ENCODE measurements around the gene MSANTD1.

MSANTD1 gene

DNA sequence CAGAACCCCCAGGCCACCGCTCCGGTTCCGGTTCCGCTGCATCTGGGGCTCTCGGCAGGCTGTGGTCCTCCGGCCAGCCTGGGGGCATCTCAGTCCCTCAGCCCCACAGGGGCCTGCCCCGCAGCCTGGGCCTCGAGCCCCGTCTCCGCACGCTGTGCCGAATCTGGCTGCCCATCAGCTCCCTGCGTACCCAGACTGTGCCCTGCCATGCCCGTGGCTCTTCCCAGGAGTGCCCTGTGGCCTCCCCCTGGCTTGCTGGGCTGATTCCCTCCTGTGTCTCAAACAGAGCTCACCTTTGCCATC is 830 bp upstream of the MSANTD1 start:
- DNase-seq (ENCODE audit: low read depth) = no peak

DNA sequence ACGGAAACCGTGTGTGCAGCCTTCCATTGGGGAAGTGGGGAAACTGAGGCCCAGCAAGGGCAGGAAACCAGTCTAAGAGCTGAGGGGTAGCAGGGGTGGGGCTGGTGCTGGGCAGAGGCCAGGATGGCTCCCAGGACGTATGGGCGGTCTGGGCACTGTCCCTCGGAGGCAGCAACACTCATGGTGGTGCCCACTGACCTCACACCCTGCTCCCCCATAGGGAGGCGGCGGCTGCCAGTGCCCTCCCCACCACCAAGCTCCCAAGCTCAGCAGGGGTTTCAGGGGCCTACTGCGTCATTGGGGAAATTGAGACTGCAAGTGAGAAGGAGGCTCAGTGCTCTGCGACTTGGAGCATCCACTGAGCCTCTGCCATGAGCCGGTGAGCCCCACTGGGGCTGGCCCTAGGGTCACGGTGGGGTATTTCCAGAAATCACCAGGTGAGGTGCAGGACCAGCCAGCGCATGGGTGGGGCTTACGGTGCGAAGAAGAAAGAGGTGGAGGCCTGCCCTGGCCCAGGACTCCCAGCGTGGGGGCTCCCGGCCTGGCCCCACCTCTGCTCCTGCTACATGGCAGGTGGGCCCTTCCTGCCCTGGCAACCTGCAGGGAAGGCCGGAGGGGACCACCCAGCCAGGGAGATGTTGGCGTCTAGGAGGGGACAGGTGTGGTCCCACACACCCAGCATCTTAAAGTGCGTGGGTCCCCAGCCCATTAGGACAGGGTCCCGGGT is 915 bp downstream of the MSANTD1 start:
- no peak for DNase-seq (ENCODE audit: low read depth)

DNA sequence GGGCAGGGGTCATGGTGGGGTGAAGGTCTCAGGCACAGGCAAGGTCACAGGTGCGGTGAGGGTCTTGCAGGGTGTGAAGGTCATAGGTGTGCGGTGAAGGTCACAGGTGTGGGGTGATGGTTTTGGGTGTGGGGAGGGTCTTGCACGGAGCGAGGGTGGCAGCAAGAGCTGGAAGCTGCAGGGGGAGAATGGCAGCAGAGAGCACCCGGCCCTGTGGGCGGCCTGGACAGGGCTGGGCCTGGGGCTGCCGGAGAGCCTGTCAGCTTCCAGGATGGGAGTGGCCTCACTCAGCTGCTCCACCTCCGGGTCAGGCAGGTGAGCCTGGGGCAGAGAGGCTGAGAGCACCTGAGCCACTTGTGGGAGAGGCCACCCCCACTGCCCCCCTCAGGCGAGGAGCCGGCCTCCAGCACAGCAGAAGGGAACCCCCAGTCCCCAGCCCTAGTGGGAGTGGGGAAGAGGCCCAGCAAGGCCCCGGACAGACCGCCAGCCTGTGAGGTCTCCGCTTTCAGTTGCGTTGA is 1.5 kb downstream of the MSANTD1 start:
- DNase-seq (ENCODE audit: low read depth) = no peak

DNA sequence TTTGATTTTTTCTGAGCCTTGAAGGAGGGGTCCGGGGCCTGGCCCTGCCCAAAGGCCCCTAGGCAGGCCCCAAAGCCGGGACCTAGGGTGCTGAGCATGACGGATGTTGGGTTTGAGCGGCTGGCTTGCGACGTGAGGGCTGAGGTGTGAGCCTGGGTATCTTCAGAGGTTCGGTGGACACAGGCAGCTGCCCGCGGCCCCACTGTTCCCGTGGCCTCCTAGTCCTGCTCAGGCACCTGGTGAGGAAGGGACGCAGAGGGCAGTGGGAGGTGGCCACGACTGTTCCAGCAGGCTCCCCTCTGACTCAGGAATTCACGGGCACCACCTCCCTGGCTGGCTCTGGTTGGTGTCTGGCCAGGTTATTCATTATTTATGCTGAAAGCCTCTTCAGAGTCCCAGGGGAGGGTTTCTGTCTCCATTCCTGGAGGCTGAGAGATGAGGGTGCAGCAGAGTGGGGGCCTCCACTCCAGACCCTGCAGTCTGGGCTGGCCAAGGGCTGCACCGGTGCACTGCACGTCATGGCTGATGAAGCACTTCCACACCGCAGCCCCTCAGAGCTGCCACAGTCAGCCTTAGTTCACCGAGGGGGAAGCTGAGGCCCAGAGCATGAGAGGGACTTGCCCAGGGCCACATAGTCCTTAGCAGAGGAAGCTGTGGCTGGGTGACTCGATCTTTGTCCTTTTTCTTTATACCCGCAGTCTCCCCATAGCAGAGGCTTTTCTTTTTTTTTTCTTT is 2.2 kb downstream of the MSANTD1 start:
- no peak for DNase-seq (ENCODE audit: low read depth)

DNA sequence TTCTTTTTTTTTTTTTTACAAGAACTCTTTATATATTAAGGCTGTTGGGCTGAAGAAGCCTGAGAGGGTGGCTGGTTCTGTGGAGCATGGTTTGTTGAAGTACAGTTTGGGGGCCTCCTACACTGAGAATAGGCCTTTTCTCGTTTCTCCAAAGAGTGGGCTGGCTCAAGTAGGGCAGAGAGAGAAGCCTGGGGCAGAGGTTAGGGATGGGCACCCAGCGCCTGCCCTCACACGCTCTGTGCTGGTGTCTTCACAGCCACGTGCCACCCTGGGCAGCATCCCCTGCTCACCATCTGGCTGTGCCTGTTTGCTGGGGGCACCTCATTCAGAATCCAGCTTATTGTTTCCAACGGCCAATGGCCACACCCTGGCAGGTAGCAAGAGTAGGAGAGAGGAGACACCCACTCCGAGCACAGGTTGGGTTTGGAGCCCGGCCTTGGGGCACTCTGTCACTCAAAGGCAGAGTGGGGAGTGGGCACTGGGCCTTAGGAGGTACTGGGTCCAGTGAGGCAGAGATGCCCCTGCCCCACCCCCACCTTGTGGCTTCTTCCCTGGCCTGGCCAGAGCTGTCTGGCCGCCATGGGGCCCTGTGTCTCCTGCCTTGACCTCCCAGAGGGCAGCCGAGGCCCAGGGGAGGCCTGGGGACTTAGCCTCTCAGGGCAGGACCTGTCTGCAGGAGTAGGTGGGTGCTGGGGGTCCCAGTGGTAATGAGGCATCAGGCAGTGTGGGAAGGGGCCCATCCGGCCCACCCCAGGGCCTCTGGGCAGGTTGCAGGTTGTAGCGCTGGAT is 2.9 kb downstream of the MSANTD1 start:
- no peak for DNase-seq (ENCODE audit: low read depth)

DNA sequence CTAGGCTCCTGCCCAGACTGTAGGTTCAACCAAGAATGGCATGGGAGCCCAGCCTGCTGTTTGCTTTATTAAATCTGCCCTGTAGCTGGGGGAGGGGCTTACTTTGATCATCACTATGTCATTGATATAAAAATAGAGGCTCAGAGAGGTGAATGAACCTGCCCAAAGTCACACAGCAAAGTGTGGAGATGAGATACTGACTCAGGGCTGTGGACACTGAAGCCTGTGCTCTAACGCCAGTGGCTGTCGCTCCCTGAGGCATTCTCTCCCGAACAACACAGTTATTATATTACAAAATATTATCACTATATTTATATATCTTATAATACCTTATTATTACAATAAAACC is 3.5 kb downstream of the MSANTD1 start:
- DNase-seq (ENCODE audit: low read depth) = no peak

DNA sequence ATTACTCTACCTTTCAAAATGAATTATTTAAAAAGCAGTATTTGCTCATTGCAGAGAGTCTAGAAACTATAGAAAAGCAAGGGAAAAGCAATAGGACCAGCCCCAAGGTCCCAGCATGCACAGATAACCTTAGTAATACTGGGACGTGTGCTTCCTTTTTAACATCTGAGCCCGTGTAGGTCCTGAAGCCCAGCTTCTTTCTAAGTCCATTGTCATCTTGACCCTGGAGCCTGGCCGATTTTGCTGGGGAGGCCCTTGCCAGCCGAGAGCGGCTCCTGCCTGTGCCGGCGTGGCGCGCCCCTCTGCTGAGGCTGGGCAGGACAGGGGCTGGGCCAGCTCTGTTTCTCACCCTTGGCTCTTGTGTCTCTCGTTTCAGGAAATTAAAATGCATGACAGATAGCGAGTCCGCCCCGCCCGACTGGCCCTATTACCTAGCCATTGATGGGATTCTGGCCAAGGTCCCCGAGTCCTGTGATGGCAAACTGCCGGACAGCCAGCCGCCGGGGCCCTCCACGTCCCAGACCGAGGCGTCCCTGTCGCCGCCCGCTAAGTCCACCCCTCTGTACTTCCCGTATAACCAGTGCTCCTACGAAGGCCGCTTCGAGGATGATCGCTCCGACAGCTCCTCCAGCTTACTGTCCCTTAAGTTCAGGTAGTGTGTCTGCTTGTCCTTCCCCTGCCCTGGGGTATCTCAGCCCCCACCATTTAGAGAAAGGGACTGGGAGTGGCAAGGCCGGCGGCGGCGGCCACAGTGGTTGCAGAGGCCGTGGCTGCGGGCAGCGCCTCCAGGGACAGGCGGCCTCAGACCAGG is 4.1 kb downstream of the MSANTD1 start:
- no peak for DNase-seq (ENCODE audit: low read depth)

DNA sequence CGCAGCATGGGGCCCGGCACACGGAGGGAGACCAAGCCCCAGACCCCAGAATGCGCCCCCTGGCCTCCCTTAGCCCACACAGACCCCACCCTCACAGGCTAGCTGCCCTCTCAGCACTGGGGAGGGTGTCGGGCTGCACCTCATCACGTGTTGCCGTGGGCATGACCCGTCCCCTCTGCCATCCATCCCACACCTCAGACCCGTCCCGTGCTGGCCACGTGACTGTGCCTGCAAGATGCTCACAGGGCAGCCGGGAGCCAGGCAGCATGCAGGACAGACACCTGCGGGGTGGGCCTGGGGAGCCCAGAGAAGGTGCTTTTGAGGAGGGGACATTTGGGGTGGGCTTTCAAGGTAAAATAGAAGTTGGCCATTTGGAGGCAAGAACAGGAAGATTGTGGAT is 4.8 kb downstream of the MSANTD1 start:
- DNase-seq (ENCODE audit: low read depth) = no peak

DNA sequence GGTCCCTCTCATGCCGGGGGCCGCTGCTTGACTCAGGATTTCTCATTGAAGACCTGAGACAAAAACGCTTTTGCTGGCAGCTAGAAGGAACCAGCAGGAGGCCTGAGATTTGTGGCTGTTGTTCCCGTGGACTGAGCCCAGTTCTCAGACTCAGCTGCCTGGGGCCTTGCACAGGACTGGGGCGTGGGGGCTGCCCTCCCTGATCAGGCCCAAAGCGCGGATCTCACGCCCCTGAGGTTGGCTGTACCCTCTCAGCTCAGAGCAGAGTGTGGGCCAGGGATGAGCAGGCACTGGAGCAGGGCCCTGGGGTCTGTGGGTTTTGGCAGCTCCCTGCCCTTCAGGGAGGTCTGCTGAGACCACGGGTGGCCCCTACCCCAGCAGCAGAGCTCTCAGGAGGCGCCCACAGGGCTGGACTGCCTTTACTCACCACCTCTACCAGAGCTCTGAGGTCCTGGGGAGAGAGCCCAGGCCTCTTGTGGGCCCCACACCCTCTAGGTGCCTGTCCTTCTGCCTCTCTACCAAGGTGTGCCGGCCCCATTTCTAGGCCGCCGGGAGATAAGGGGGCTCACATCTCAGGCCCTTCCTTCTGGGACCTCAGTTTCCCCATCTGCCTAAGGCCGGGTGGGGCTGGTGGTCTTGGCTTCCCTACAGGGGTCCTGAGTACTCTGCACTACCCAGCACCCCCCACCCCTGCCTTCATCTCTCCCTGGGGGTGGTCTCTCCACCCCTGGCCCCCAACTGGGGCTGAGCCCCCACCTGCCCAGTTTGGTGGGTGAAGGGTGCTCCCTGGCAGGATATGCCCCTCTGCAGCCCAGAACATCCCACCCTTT is 5.6 kb downstream of the MSANTD1 start:
- DNase-seq (ENCODE audit: low read depth) = no peak

DNA sequence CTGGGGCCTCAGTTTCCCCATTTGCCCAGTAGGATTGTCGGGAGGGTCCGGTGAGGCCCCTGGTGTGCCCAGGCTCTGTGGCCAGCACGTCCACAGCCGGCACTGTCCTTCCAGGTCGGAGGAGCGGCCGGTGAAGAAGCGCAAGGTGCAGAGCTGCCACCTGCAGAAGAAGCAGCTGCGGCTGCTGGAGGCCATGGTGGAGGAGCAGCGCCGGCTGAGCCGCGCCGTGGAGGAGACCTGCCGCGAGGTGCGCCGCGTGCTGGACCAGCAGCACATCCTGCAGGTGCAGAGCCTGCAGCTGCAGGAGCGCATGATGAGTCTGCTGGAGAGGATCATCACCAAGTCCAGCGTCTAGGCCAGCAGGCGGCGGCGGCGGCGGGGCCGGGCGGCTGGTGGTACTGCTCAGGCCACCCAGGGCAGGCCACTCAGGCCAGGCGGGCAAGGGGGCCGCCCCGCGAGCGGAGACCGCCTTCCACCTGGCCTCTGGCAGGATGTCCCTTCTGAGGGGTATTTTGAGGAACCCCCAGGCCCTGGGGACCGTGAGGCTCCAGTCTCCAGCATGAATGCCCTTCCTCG is 6.7 kb downstream of the MSANTD1 start:
- DNase-seq (ENCODE audit: low read depth) = no peak

DNA sequence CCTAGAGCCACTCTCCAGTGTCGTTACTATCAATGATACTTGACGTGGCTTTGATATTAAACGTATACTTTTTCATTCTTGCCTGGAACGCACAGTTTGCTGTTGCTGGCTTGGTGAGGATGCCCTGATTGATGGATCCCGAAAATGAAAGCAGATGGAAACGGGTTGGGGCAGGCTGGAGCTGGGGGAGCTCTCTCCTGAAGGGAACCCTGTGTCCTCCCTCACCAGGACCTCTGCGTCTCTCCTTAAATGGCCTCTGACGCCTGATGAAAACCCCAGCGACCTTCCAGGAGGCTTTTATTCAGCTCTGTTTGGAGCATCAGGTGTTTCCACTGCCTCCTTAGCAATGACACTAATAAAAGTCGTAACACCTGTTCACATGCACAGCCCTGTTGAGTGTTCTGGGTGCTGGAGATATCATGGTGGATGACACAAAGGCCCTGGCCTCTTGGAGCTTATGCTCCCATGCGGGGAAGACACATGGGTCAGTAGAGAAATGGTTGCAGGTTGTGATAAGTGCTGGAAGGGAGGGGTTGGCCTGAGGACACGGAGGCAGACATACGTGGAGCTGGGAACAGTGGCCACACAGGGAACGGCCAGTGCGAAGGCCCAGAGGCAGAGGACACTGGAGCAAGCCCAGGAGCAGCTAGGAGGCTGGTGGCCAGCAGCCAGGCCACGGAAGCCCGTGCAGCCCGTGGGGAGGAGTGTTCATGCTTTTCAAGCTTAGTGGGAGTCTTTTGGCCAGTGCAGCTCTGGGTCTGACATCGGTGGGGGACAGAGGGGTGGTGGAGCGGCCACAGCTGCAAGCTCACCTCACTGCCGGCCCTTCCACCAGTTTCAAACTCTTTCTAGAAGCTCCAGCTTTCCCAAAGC is 7.5 kb downstream of the MSANTD1 start:
- DNase-seq (ENCODE audit: low read depth) = no peak

DNA sequence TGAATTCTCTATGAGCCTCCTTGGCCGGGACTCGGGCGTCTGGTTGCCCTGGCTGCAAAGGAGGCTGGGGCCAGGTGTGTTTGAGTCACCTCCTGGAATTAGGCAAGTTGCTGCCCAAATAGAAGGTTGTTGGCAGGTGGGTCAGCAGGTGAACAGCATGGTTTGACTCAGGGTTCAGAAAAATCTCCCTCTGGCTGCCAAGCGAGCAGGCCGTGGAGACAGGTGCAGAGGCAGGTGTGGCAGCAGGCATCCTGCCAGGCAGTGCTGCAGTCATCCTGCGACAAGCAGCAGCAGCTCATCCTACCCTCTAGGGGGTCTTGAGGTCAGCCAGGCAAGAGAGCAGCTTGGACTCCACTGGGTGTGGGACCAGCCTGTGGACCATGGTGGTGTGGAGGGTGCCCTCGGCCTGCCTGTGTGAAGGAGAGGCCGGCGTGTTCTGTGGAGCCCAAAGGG is 8.2 kb downstream of the MSANTD1 start:
- no peak for DNase-seq (ENCODE audit: low read depth)

DNA sequence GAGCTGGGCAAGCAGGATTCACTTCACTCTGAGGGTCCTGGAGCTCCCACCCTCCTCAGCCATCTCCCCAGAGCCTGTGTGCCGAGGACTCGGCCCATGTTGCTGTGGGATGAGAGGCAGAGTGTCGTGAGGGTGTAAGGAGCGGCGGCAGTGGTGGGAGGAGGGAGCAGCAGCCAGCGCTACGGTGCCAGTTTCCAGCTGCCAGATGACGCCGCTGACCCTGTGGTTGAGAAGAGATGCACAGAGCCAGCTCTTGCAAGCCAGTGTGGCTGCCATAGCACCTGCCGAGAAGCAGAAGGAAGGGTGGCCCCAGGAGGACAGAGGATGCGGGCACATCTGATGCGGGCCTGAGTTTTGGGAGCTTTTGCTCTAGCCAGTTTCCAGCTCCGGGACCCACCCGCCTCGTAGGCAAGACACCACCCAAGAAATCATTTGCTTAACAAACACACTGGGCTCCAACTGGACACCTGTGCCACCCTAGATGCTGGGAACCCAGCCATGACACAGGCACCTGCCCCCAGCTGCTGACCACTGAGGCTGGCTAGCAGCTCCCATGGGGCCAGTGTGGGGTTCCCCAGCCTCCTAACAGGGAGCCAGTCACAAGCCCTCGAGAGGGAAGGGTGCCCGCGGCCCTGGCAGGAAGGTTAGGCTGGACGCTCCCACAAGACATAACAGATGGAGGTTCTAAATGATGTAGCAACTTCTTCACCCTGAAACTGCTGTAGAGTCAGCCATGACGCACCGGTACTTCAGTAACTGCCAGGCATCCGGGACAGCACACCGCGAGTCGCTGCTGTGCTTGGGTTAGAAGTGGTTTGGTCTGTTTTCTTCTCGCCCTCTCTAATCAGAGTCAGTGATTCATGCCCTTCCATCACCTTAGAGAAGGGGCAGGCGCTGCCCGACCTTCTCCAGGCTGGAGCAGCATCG is 8.9 kb downstream of the MSANTD1 start:
- DNase-seq (ENCODE audit: low read depth) = no peak

DNA sequence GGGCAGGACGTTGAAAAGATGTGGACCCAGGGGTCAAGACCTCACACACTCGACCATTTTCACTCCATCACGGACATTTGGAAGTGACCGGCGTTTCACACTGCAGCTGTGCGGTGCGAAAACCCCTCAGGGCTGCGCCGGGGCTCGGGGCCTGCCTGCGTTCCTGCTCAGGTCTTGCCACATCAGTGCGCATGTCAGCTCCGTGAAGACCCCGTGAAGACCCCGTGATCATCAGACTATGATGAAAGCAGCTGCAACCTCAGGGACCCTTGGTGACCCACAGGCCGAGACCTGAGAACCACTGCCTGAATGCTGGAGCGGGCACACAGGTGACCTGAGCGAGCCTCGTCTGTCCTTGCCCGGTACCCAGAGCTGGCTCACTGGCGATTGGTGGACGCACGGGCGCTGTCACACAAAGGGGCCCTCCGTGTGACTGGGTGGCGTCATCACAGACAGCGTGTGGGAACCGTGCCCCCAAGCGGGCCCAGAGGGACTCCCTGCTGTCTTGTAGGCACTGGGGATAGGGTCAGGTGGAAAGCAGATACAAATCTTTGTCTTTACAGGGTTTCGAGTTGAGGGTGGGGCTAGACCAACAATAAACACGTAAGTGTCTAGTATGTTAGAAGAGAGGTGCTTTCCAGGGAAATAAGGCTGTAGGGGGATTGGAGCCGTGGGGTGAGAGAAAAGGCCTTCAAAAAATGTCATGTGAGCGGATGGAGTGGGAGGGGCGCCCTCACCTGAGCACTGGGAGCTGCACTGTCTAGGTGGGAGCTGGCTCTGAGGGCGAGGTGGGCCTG is 12.7 kb downstream of the MSANTD1 start:
- no peak for DNase-seq (ENCODE audit: low read depth)

DNA sequence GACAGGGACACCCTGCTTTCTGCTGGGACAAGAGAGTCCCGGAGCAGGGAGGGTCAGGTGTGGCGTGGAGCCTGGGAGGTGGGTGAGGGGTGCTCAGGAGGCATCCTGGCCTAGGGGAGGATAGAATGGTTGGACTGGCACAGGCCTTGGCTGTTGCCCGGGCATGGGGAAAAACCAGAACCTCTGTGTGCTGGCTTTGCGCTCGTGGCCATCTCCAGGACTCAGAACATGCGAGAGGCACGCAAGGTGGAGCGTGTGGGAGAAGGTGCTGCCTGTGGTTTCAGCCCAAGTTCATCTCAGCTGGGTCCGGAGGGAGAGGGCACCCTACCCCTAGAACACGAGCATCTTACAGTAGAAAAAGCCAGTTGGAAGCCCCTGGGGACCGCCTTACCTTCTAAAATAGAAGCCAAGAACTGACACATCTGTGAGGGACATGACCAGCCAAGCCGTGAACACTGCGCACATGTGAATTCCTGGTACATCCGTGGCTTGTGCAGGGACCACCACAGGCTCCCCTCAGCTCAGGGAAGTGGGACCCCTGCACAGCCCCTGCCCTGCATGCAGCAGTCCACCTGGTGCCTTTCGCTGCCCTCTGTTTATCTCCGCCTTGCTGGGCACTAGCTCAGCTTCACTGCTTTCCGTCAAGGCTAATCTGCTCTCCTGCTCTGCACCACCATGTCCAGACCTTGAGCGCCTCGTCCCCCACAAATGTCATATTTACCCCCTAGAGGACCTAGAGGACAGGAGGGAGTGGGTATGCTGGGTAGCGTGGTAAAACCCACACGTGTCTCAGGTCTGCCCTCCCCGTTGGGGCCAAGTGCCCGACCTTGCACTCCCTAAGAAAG is 13.5 kb downstream of the MSANTD1 start:
- no peak for DNase-seq (ENCODE audit: low read depth)

DNA sequence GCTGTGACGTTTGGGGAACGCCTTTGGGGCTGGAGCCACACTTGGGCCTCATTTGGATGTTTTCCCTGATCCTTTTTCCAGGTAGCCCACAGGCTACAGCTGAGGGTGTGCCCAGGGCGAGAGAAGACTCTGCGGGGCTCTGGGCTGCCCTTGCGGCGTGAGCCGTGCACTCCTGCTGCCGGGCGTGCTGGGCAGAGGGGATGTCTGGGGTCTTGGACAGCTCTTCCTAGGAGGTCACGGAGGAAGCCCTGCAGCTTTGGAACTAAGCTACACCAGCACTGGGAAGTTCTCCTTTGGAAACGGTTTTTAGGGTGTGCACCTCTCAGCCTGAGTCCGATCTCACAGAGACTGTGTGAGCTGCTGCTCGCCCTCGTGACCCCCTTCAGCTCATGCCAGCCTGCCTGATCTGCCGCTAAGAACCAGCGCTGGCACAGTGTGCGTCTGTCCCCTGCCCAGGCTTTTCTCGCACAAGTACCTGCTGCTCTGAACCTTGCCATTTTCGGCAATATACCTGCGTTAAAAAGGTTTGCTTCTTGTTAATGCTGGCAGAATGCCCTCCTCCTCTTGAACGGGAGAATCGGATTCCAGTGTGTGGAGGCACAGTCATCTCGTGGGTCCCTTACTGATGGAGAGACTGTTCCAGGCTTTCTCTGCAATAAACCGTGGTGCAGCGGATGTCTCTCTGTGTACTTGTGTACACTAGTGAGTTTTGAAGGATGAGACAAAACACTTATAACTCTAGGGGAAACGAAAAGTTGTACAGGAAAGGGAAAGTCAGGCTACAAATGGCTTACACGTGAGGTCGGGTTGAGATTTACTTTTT is 14.3 kb downstream of the MSANTD1 start:
- DNase-seq (ENCODE audit: low read depth) = no peak
